Measurements from ENCODE around the gene MEI4. TPM values are rescaled to one million over a fixed set of nuclear protein-coding genes. Genes with fewer than 3 reads are reported as not detected.

Gene MEI4
- total RNA-seq, 1 experiment from 2014 or later: 0.20 TPM

- Mint-ChIP-seq H3K9me3 (no peaks in the 10 kb centered on the region), H3K27me3 (ENCODE audit: low read depth) (no peaks in the 10 kb centered on the region), H3K36me3 (no peaks in the 10 kb centered on the region), H3K4me3 (no peak overlapping the region), H3K27ac (no peak overlapping the region), H3K4me1 (no peaks in the 10 kb centered on the region)
- ATAC-seq: no peak
- POLR2A ChIA-PET: no interaction called here
- CTCF ChIA-PET: no interaction called here
- DNase-seq (ENCODE audit: low spot score): no peak
- TF ChIP-seq ATF6 (CRISPR knock-in tag; IDR thresholded peaks at IDR 0.05) (no peak), GRHL2 (CRISPR knock-in tag; IDR thresholded peaks at IDR 0.05; ENCODE audit: insufficient replicate concordance, severe bottlenecking) (no peak)
Observed at GRCh38 chr6:77666846-77667245, 14.0 kb downstream of the MEI4 start.

GRCh38 chr6:77669913-77670312, 17.1 kb downstream of the MEI4 start:
- ChIA-PET CTCF (interaction anchor here (0.7 to 1.7 kb wide), 2 partner anchors 20 to 593 kb away, joined by 3 to 5 read pairs; no protein-coding TSS in a partner anchor), POLR2A (no interaction called here)
- TF ChIP-seq ZNF317 (CRISPR knock-in tag; IDR thresholded peaks at IDR 0.05; ENCODE audit: borderline replicate concordance, low read depth) (no peak), ZNF263 (CRISPR knock-in tag; IDR thresholded peaks at IDR 0.05; ENCODE audit: low read depth) (no peak), ZNF512 (CRISPR knock-in tag; IDR thresholded peaks at IDR 0.05; ENCODE audit: borderline replicate concordance) (no peak), SMAD4 (CRISPR knock-in tag; IDR thresholded peaks at IDR 0.05) (no peak), STAT6 (CRISPR knock-in tag; conservative IDR thresholded peaks at IDR 0.05; ENCODE audit: low read depth) (no peak), SOX15 (CRISPR knock-in tag; IDR thresholded peaks at IDR 0.05) (no peak), CREB1 (CRISPR knock-in tag; IDR thresholded peaks at IDR 0.05) (no peak), ARID4B (CRISPR knock-in tag; IDR thresholded peaks at IDR 0.05; ENCODE audit: borderline replicate concordance) (no peak), TP53 (CRISPR knock-in tag; IDR thresholded peaks at IDR 0.05) (no peak), SP1 (CRISPR knock-in tag; conservative IDR thresholded peaks at IDR 0.05) (no peak), HMGXB4 (CRISPR knock-in tag; IDR thresholded peaks at IDR 0.05) (no peak), KAT7 (CRISPR knock-in tag; IDR thresholded peaks at IDR 0.05; ENCODE audit: borderline replicate concordance) (no peak), IRF1 (CRISPR knock-in tag; IDR thresholded peaks at IDR 0.05) (no peak), RELA (CRISPR knock-in tag; IDR thresholded peaks at IDR 0.05; ENCODE audit: borderline replicate concordance) (no peak)
- Mint-ChIP-seq H3K27ac (no peak overlapping the region), H3K9me3 (no peaks in the 10 kb centered on the region), H3K4me1 (no peaks in the 10 kb centered on the region), H3K36me3 (no peaks in the 10 kb centered on the region), H3K4me3 (no peak overlapping the region), H3K27me3 (ENCODE audit: low read depth) (no peaks in the 10 kb centered on the region)
- ATAC-seq: no peak
- DNase-seq (ENCODE audit: low spot score): no peak

Measured in WTC11 (cell line).